Psoas muscle (tissue), 8 donors: ENCODE measurements around the gene HSFX3. TPM values are rescaled to one million over a fixed set of nuclear protein-coding genes. Genes with fewer than 3 reads are reported as not detected.
"Not testable (repeated sequence)": the region's sequence is repeated elsewhere in the genome, so short reads cannot be mapped to it uniquely, and the experiment has no call there.

Experiments used
- ATAC-seq, 4 donors: fragments of 200-7000 bp; cut with Tn5 transposase; one replicate each; pipeline ENCODE4 v1.9.1; 2020; ENCODE audit warnings: moderate library complexity in 3 of 4, mild to moderate bottlenecking in 2 of 4
- DNase-seq, 2 donors: peaks; one replicate each; pipeline ENCODE4 v3.0.0-alpha.2; 2020
- H3K27ac ChIP-seq: fragments of 200-600 bp; one replicate; pipeline ENCODE4 v1.8.0; 2022
- H3K27me3 ChIP-seq, 3 donors: fragments of 200-600 bp in 1 of 3; one replicate each; pipeline versions ENCODE4 v1.6.1 to v1.8.0; 2013 to 2022; ENCODE audit warnings: low read length in 2 of 3, mild to moderate bottlenecking in 2 of 3, moderate library complexity in 1 of 3; ENCODE audit not compliant: insufficient read depth in 3 of 3
- H3K36me3 ChIP-seq, 2 donors: fragments of 200-600 bp in 1 of 2; one replicate each; pipeline versions ENCODE4 v1.6.1 to v1.8.0; 2013 to 2022; ENCODE audit warnings: low read depth in 1 of 2, mild to moderate bottlenecking in 1 of 2, moderate library complexity in 1 of 2; ENCODE audit not compliant: insufficient read depth in 1 of 2
- H3K4me1 ChIP-seq: fragments of 200-600 bp; one replicate; pipeline ENCODE4 v1.8.0; 2022
- H3K4me3 ChIP-seq: fragments of 200-600 bp; one replicate; pipeline ENCODE4 v1.8.0; 2022; ENCODE audit warnings: mild to moderate bottlenecking
- H3K9me3 ChIP-seq: fragments of 200-600 bp; one replicate; pipeline ENCODE4 v1.8.0; 2022
- WGBS, 3 donors: extraction: QIAGEN DNeasy Blood & Tissue Kit; methylation state at CpG; one replicate each; pipeline versions ENCODE4 v1.1.6 to v1.1.7; 2013; 5-methylcytosine and 5-hydroxymethylcytosine counted together
- intact Hi-C, 2 donors: fragments of 100-400 bp; cut with DNase I; formaldehyde crosslinking; loops; one replicate each; pipeline versions ENCODE4 v1.11.0 to v1.14.2; 2022
- polyA plus RNA-seq, 3 donors: library from polyadenylated mRNA; stranded (reverse); fragments of 200-250 nt; gene quantifications; one replicate each; pipeline ENCODE4 v1.2.3, GENCODE V29; 2013
- total RNA-seq, 4 donors: library from RNA; stranded (reverse); fragmentation: NEBNext Ultra II Directional in 2 of 4; extraction: Animal tissue kit (Norgen Biotek cat#: 25700) in 2 of 4; gene quantifications; one replicate each; pipeline versions ENCODE4 v1.2.1 to v1.2.4, GENCODE V29; 2021 to 2023
- TF ChIP-seq, protein P1 (sequence below): fragments of 200-600 bp; IDR thresholded peaks from one replicate; pipeline ENCODE4 v1.8.0; 2022; ENCODE audit warnings: antibody characterized with exemption
- donor health status: healthy with polysubstance abuse.
- donor health status: DM: no; HTN: no; CAD: no; lungs with moderate emphysema.
- donor health status: Bipolar disorder and iron deficiency.
- donor health status: healthy.
- donor health status: DM: yes; HTN: yes; CAD: no.
- donor health status: DM: no; HTN: no; CAD: no.
- donor health status: DM: no; HTN: no; CAD: no.
- donor health status: DM: yes; HTN: yes; CAD: no.

HSFX3 gene
- total and polyA plus RNA-seq, 7 donors, result 0.67 TPM; not detected in 6

DNA sequence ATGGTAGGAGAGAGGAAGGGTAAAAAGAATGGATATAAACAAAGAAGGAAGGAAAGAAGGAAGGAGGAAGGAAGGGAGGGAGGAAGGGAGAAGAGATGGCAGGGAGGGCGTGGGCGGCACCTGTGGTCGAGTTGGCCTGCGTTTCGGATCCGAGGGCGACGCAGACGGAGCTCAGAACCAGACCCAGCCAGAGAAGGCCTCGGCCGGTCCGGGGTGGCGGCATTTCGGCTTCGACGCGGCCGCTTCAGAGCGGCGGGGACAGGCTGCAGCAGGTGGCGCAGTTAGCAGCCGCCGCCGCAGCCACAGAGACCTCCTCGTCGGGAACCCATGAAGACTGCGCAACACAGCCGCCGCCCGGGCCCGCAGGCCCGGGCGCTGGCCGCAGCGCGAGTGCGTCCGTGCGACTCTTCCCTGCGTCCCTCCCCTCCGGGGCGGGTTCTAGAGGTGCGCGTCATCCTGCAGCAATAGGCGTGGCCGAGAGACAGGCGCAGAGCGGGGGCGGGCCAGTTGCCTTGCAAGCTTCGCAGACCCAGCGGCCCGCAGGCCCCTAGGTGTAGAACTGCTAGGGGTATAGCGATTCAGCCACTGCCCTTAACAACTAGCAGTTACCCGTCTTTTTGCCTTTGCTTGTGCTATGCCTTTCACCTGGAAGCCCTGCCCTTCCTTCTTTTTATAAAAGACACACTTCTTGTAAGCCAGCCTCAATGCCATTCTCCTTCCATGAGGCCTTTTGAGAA lies 44.6 kb downstream of the HSFX3 start, which contains the start of gene IDS:
TSS of gene IDS (minus strand) at position 392 of the 737 bp plus-strand sequence. CDS start at position 223, 169 bp downstream.
- WGBS, 3 donors, result 1 to 28% (median 1%) methylated on average over 13 to 54 of the region's 54 CpGs
- H3K27ac ChIP-seq, result peak within 1 kb of the TSS; percentile 87
- H3K9me3 ChIP-seq, result no peaks in the 10 kb centered on the region
- no peaks in the 10 kb centered on the region for H3K27me3 ChIP-seq
- ATAC-seq, result peak; percentile 96 to 98 (median 98)
- TF ChIP-seq, protein P1, sequence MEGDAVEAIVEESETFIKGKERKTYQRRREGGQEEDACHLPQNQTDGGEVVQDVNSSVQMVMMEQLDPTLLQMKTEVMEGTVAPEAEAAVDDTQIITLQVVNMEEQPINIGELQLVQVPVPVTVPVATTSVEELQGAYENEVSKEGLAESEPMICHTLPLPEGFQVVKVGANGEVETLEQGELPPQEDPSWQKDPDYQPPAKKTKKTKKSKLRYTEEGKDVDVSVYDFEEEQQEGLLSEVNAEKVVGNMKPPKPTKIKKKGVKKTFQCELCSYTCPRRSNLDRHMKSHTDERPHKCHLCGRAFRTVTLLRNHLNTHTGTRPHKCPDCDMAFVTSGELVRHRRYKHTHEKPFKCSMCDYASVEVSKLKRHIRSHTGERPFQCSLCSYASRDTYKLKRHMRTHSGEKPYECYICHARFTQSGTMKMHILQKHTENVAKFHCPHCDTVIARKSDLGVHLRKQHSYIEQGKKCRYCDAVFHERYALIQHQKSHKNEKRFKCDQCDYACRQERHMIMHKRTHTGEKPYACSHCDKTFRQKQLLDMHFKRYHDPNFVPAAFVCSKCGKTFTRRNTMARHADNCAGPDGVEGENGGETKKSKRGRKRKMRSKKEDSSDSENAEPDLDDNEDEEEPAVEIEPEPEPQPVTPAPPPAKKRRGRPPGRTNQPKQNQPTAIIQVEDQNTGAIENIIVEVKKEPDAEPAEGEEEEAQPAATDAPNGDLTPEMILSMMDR, result no peak
- peaks cover 3% of the 10 kb centered on the region for H3K4me1 ChIP-seq
- intact Hi-C loops, result loop anchor here in 1 of 2 donors (10.0 kb wide), 2 partner anchors 130 to 540 kb away; partner anchors contain the start of gene TMEM185A
- H3K36me3 ChIP-seq, result peaks cover 0 to 17% of the 10 kb centered on the region in 2 donors
- DNase-seq, result peak; percentile 89 to 93
- peak within 1 kb of the TSS; percentile 76 for H3K4me3 ChIP-seq

GRCh38 chrX:149504226-149504914 lies 45.4 kb downstream of the HSFX3 start:
- ATAC-seq (peak in 3 of 4 donors; percentile 23 to 42 (median 26)), DNase-seq (no peak)
- intact Hi-C loops, result loop anchor here in 1 of 2 donors (10.0 kb wide), 2 partner anchors 130 to 540 kb away; partner anchors contain the start of gene TMEM185A
- Histone ChIP-seq H3K27me3 (no peaks in the 10 kb centered on the region), H3K4me1 (peaks cover 3% of the 10 kb centered on the region), H3K9me3 (no peaks in the 10 kb centered on the region), H3K4me3 (peak overlapping the region; percentile 76), H3K27ac (peak overlapping the region; percentile 87), H3K36me3 (peaks cover 0 to 22% of the 10 kb centered on the region in 2 donors)
- TF ChIP-seq, protein P1, result no peak
- 35 to 49% (median 48%) methylated on average over 10 of the region's 10 CpGs for WGBS, 3 donors

GRCh38 chrX:149503446-149503845 lies 46.3 kb downstream of the HSFX3 start:
- ATAC-seq (peak in 3 of 4 donors; percentile 22 to 40 (median 23)), DNase-seq (peak in 1 of 2 donors; percentile 44)
- H3K4me1 ChIP-seq, H3K9me3 ChIP-seq, H3K27ac ChIP-seq, H3K4me3 ChIP-seq, H3K27me3 ChIP-seq: not testable (repeated sequence)
- intact Hi-C loops, result loop anchor here in 1 of 2 donors (10.0 kb wide), 2 partner anchors 131 to 541 kb away; partner anchors contain the start of gene TMEM185A
- 46 to 61% (median 50%) methylated on average over 1 to 6 of the region's 10 CpGs for WGBS, 3 donors
- H3K36me3 ChIP-seq, result peaks cover 0 to 22% of the 10 kb centered on the region in 2 donors

DNA sequence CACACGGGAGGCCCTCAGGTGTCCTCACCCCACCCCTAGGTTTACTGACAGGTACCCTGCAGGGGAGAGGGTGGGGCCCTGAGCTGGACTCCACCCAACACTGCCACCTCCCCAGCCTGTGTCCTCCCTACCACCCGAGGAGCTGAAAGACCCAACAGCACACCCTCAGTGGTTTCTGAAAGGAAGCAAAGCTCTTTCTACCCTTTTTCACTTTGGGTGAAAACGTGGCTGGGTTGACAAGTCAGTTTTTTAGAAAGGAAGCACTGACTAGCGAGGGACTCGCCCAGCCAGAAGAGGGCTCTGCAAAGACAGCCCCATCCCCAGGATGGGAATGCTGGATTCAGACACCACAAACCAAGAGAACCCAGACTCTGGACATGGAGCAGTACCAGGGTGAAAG lies 46.8 kb downstream of the HSFX3 start:
- H3K27me3 ChIP-seq, H3K4me1 ChIP-seq, H3K4me3 ChIP-seq, H3K27ac ChIP-seq, ATAC-seq, H3K9me3 ChIP-seq, DNase-seq: not testable (repeated sequence)
- WGBS, 3 donors, result 66 to 83% (median 72%) methylated on average over 4 to 5 of the region's 5 CpGs
- intact Hi-C loops, result loop anchor here in 1 of 2 donors (10.0 kb wide), 2 partner anchors 132 to 542 kb away; partner anchors contain the start of gene TMEM185A
- peaks cover 0 to 25% of the 10 kb centered on the region in 2 donors for H3K36me3 ChIP-seq

DNA sequence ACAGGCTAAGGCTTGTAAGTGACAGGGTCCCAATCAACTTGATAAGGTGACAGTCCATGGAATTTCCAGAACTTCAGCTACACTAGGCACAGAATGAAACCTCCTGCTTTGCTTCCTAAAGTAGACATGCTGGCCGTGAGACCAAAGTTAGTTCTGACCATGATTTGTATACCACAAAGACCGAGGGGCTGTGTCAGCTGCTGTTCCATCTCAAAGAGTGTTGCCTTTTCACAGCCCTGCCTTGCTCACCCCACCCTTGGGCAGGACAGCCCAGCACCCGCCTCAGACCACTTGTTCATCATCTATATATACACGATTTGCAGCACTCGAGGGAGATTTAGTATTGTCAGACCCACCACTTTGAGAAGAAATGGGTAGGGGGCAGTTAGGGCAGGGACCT lies 50.0 kb downstream of the HSFX3 start:
- H3K36me3 ChIP-seq, result peaks cover 2 to 55% of the 10 kb centered on the region in 2 donors
- H3K27ac ChIP-seq, result no peak overlapping the region
- no peak for DNase-seq
- H3K27me3 ChIP-seq, result no peaks in the 10 kb centered on the region
- H3K4me1 ChIP-seq, result peaks cover 3% of the 10 kb centered on the region
- ATAC-seq, result no peak
- WGBS, 3 donors, result 56 to 78% (median 69%) methylated on average over 5 of the region's 5 CpGs
- H3K9me3 ChIP-seq, result no peaks in the 10 kb centered on the region
- no peak overlapping the region for H3K4me3 ChIP-seq
- intact Hi-C loops, result loop anchor here in 1 of 2 donors (10.0 kb wide), 2 partner anchors 135 to 545 kb away; partner anchors contain the start of gene TMEM185A
- TF ChIP-seq, protein P1, result no peak
